ENCODE results near the gene RGS6.

Gene RGS6

GRCh38 chr14:72573725-72574417 is 641.6 kb downstream of the RGS6 start:
- peak in 2 of 51 donors; percentile 8 to 43 for DNase-seq

- no peak for DNase-seq
These were observed 642.5 kb downstream of the RGS6 start for GRCh38 chr14:72574715-72575114.

- DNase-seq: no peak
These were observed 644.0 kb downstream of the RGS6 start for GRCh38 chr14:72576258-72576657.

GRCh38 chr14:72577521-72577920 is 645.3 kb downstream of the RGS6 start:
- no peak for DNase-seq

GRCh38 chr14:72578514-72578913 is 646.3 kb downstream of the RGS6 start:
- DNase-seq: no peak

- DNase-seq: no peak
These were observed 650.4 kb downstream of the RGS6 start for GRCh38 chr14:72582582-72582981.

GRCh38 chr14:72583316-72584272 is 651.4 kb downstream of the RGS6 start:
- DNase-seq: no peak

GRCh38 chr14:72588521-72588920 is 656.3 kb downstream of the RGS6 start:
- no peak for DNase-seq

- no peak for DNase-seq
These were observed 657.4 kb downstream of the RGS6 start for GRCh38 chr14:72589652-72590051.

GRCh38 chr14:72590577-72590976 is 658.3 kb downstream of the RGS6 start:
- no peak for DNase-seq

GRCh38 chr14:72591391-72591790 is 659.2 kb downstream of the RGS6 start:
- no peak for DNase-seq

GRCh38 chr14:72594099-72594901 is 662.1 kb downstream of the RGS6 start:
- no peak for DNase-seq

- no peak for DNase-seq
These were observed 663.1 kb downstream of the RGS6 start for GRCh38 chr14:72595152-72595862.

- no peak for DNase-seq
These were observed 665.3 kb downstream of the RGS6 start for GRCh38 chr14:72597252-72598233.

GRCh38 chr14:72598306-72598705 is 666.1 kb downstream of the RGS6 start:
- no peak for DNase-seq

GRCh38 chr14:72599579-72600470 is 667.6 kb downstream of the RGS6 start:
- DNase-seq: no peak

GRCh38 chr14:72600551-72601330 is 668.5 kb downstream of the RGS6 start:
- no peak for DNase-seq

GRCh38 chr14:72603639-72604038 is 671.4 kb downstream of the RGS6 start:
- no peak for DNase-seq
